ENCODE results near the gene NPEPPS.

The NPEPPS gene

DNA sequence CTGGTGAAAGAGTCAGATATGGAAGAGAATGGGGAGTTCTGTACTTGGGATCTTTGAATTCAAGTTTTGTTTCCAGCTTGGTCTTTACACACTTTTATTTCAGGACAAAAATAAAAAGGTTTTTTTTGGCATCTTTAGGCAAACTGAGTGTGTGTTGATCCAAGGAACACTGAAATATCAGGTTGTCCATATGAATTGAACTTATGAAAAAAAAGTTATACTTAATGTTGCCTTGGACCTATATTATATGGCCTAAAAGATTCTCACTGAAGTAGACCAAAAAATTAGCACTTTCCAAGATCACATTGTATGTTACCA, 133.7 kb downstream of the NPEPPS start:
- DNase-seq (ENCODE audit: low read depth), result no peak

DNA sequence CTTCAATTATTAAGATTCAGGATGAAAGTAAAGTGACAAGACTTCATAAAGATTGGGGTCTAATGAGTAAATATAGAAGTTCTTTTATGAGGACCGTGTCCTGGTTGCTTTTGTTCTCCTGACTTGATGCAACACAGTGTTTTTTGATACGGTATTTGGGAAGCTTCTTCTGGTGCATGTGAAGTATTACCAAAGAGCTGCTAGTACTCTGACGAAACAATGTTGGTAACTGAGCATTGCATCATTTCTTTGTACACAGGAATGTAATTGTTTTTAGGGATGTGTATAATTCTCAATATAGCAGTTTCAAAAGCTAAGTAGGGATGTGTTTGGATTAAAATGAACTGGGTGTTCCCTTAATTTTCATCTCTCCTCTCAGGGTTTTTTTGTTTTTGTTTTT, 134.7 kb downstream of the NPEPPS start:
- no peak for DNase-seq (ENCODE audit: low read depth)

DNA sequence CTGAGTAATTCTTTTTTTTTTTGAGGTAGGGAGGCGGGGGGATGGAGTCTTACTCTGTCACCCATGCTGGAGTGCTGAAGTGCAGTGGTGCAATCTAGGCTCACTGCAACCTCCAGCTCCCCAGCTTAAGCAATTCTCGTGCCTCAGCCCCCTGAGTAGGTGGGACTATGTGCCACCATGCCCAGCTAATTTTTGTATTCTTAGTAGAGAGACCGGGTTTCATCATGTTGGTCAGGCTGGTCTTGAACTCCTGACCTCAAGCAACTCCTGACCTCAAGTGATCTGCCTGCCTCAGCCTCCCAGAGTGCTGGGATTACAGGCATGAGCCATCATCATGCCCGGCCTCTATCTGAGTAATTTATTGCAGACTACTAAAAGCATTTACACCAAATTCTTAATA, 138.2 kb downstream of the NPEPPS start:
- no peak for DNase-seq (ENCODE audit: low read depth)

DNA sequence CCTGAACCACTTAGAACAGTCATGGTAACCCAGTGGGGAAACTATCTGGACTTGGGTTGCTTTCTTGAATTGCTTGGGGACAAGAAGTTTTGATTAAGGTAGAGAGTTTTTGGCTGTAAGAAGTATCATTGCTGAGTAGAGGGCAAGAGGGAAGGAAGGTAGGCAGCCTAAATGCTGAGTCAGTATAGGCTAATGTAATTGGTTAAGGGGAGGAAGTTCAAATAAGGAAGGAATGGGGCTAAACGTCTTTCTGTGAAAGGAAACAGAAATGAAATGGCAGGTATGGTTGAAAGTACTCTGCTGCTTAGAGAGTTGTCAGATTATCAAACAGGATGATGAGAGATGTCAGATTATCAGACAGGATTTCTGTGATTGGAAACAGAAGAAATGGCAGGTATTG, 139.2 kb downstream of the NPEPPS start:
- DNase-seq (ENCODE audit: low read depth), result no peak

All from stimulated activated CD8-positive, alpha-beta memory T cell treated with anti-CD3 and anti-CD28 coated beads, Interleukin-15, amount 100 ng/mL, for 24 hours (primary cell).